Measurements from ENCODE around the gene FBN1. TPM values are rescaled to one million over a fixed set of nuclear protein-coding genes. Genes with fewer than 3 reads are reported as not detected.

Gene FBN1
- total RNA-seq = 1,426 and 1,479 TPM in 2 replicates

GRCh38 chr15:48645558-48646330 lies at the start of gene FBN1:
Gene FBN1, minus strand, starts transcription at chr15:48645709. Its CDS starts 940 bp downstream, at chr15:48644769.

Other genes with a start within 250 kb of the FBN1 start
- gene CEP152, start 165.4 kb upstream of the FBN1 start, total RNA-seq = 6.3 and 8.8 TPM in 2 replicates
- 269 and 271 TPM in 2 replicates for gene EID1, start 232.4 kb upstream of the FBN1 start, total RNA-seq